Epithelial cell of alveolus of lung (primary cell): ENCODE data around the gene STAMBP. TPM values are rescaled to one million over a fixed set of nuclear protein-coding genes. Genes with fewer than 3 reads are reported as not detected.

ENCODE experiments used
- total RNA-seq: library from RNA; depleted of rRNA; stranded (reverse); fragments of >200 nt; gene quantifications from 2 replicates; pipeline ENCODE4 v1.2.1, GENCODE V29; 2015

The STAMBP gene
- 32.3 and 39.3 TPM in 2 replicates for total RNA-seq

DNA sequence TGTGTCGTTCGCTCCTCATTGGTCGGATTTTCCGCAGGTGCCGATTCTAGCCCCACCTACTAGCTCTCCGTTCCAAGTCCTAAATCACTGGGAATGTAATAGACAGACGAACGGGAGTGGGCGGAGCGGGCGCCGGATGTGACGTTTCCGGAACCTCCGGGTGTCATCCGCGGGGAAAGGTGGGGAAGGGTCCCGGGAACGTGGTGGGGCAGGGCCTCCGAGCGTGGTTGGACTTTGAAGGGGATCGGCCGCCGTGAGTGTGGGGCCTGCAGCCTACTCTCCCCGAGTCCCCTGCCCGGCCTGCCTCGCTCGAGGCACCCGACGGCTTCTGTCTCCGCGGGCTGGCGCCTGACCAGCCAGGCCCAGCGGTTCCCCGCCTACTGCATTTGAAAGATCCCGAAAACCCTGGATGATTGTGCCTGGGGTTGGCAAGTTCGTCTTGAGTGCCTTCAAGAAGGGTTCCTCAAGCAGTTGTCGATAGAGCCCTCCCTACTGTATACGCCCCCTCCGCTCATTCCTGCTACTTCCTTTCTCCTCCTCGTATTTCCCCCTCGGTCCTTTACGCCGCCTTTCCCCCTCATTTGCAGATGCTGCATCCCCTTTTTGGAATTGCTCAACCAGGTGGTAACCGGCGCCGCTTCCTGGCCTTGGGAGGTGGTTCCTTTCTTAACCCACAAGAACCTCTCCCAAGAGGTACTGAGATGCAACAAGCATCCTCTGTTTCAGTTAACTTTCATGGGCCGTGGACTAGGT lies at the start of gene STAMBP:
Gene STAMBP, plus strand, starts transcription at position 144 of the 753 bp plus-strand sequence. CDS start 1,896 bp downstream, outside the sequence.

DNA sequence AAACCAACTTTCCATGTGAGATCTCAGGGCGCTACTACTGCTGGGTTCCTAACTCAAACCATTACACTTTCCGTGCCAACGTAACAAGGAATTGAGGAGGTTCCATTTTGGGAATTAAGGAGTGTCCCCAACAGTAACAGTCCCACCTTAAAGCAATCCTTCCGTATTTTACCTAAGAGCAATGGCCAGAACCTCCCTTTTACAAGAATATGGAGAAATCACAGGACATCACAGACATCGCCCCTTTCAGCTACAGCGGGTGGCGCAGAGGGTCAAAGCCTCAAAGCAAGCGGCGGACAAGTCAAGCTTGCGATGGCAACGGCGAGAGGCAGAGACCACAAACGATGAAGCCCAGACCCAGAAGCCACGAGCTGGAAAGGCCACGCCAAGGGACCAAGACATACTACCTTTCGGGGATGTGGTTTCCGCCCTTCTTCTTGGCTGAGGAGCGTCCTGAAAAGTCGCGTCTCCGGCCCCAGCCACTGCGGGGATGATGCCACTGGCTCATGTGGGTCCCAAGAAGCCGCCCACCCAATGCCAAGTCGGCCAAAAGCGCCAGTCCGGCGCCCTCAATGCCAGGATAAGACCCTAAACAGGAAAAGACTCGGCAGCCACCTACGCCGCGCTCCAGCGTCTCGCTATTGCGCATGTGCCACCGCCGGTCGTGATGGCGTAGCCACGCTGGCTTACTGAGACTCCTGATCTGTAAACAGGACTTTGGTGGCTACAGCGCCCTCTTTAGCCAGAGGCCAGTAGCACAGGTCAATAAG lies 49.1 kb upstream of the STAMBP start, which contains the start of gene DUSP11:
Gene DUSP11, minus strand, starts transcription at position 637 of the 770 bp plus-strand sequence. Its CDS starts 129 bp downstream, at position 508.

DNA sequence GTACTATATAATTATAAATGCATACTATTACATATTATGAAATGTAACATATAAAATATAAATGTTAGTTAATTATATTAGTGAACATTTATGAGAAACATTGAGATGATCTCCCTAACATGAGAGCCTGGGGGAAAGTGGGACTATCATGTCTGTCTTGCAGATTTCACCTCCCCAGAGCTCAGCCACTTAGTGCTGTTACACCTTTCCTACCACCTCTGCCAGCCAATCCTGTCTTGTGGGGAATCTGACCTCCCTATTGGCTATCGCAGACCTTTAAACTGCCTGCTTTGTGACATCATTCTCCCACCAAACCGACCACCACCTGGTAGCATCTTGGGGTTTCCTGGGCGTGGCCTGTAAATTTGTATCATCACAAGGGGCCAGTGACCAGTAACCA lies 44.9 kb upstream of the STAMBP start, which contains the start of gene C2orf78:
Gene C2orf78, plus strand, starts transcription at position 301 of the 400 bp plus-strand sequence. CDS start 127 bp downstream, outside the sequence.

DNA sequence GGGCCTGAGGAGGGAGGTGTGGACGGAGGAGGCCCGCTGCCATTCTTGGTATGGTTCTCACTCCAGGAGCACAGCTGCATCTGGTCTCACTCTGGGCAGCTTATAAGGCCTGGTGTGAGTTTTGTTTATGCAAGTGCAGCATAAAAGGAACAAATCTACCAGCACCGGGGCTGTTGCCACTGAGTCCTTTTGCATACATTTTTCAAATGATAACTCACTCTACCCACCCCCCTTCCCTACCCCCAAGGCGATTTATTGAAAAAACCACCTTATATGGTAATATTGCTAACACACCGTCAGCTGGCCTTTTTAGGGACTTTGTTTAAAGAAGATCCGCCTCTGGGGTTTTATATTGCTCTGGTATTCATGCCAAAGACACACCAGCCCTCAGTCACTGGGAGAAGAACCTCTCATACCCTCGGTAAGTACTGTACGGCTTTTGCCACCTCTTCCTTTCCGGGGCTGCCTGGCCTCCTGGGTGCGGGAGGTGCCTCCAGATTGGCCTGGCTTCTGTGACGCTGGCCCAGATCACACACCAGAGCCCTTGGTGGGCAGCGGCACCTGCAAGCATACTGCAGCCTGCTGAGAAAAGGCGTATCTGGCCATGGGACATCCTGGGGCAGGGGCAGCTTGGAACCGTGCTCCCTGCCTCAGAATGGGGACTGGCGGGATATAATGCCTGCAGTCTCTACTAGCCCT lies 64.0 kb downstream of the STAMBP start, which contains the start of gene ACTG2:
Gene ACTG2, plus strand, starts transcription at position 378 of the 699 bp plus-strand sequence. CDS start 8,304 bp downstream, outside the sequence.

Other genes with a start within 250 kb of the STAMBP start
- gene NAT8, start 186.5 kb upstream of the STAMBP start, total RNA-seq, result not detected in 2 replicates
- 28.0 and 39.2 TPM in 2 replicates for gene TPRKB, start 91.6 kb upstream of the STAMBP start, total RNA-seq
- gene DUSP11, start 48.9 kb upstream of the STAMBP start, total RNA-seq, result 29.0 and 30.9 TPM in 2 replicates
- not detected in 2 replicates for gene C2orf78, start 44.8 kb upstream of the STAMBP start, total RNA-seq
- gene ACTG2, start 64.0 kb downstream of the STAMBP start, total RNA-seq, result 3.5 and 53.9 TPM in 2 replicates
- 92.9 and 97.2 TPM in 2 replicates for gene DGUOK, start 97.9 kb downstream of the STAMBP start, total RNA-seq
- 3.6 and 4.8 TPM in 2 replicates for gene TET3, start 155.9 kb downstream of the STAMBP start, total RNA-seq